GM23248 (cell line): ENCODE measurements around the gene SAPCD2. TPM values are rescaled to one million over a fixed set of nuclear protein-coding genes. Genes with fewer than 3 reads are reported as not detected.

Source experiments
- DNase-seq: peaks from one replicate; pipeline ENCODE4 v3.0.0-alpha.2; 2015
- H2AFZ ChIP-seq: fragments of 200-600 bp; sonication (generic); 2 replicates; pipeline ENCODE4 v1.6.1; 2016; ENCODE audit warnings: antibody characterized with exemption
- H3F3A ChIP-seq: fragments of 200-600 bp; sonication (generic); 2 replicates; pipeline ENCODE4 v1.6.1; 2016; ENCODE audit warnings: mild to moderate bottlenecking, antibody characterized with exemption, mixed run types; ENCODE audit not compliant: insufficient read depth
- H3K27ac ChIP-seq: fragments of 200-600 bp; sonication (generic); 2 replicates; pipeline ENCODE4 v1.5.1; 2016; ENCODE audit warnings: mild to moderate bottlenecking
- H3K27me3 ChIP-seq: fragments of 200-600 bp; sonication (generic); replicated peaks from 2 replicates; pipeline ENCODE4 v1.6.1; 2016; ENCODE audit warnings: mild to moderate bottlenecking; ENCODE audit not compliant: insufficient read depth
- H3K36me3 ChIP-seq: fragments of 200-600 bp; sonication (generic); 2 replicates; pipeline ENCODE4 v1.6.1; 2016; ENCODE audit warnings: low read depth, mild to moderate bottlenecking
- H3K4me1 ChIP-seq: fragments of 200-600 bp; sonication (generic); 2 replicates; pipeline ENCODE4 v1.6.1; 2016; ENCODE audit warnings: mild to moderate bottlenecking; ENCODE audit not compliant: insufficient read depth
- H3K4me2 ChIP-seq: fragments of 200-600 bp; sonication (generic); one replicate; pipeline ENCODE4 v1.6.1; 2016; ENCODE audit warnings: mild to moderate bottlenecking; ENCODE audit not compliant: unreplicated experiment
- H3K4me3 ChIP-seq: fragments of 200-600 bp; sonication (generic); 2 replicates; pipeline ENCODE4 v1.5.1; 2016; ENCODE audit warnings: mild to moderate bottlenecking
- H3K79me2 ChIP-seq: fragments of 200-600 bp; sonication (generic); 2 replicates; pipeline ENCODE4 v1.6.1; 2016; ENCODE audit warnings: mild to moderate bottlenecking; ENCODE audit not compliant: insufficient read depth
- H3K9ac ChIP-seq: fragments of 200-600 bp; sonication (generic); 2 replicates; pipeline ENCODE4 v1.6.1; 2016; ENCODE audit warnings: mild to moderate bottlenecking
- H3K9me2 ChIP-seq: fragments of 200-600 bp; sonication (generic); 2 replicates; pipeline ENCODE4 v1.6.1; 2016; ENCODE audit warnings: mixed run types, mild to moderate bottlenecking, moderate library complexity; ENCODE audit not compliant: insufficient read depth
- H3K9me3 ChIP-seq: fragments of 200-600 bp; sonication (generic); one replicate; pipeline ENCODE4 v1.6.1; 2017; ENCODE audit warnings: low read depth
- H4K20me1 ChIP-seq: fragments of 200-600 bp; sonication (generic); 2 replicates; pipeline ENCODE4 v1.6.0; 2016; ENCODE audit not compliant: insufficient read depth
- EZH2 ChIP-seq: fragments of 200-600 bp; sonication (generic); IDR thresholded peaks from 2 replicates; pipeline ENCODE4 v1.6.1; 2018; ENCODE audit warnings: antibody characterized with exemption, mild to moderate bottlenecking; ENCODE audit not compliant: insufficient read depth, poor library complexity, severe bottlenecking
- EZH2phosphoT487 ChIP-seq: fragments of 200-600 bp; sonication (generic); IDR thresholded peaks from 2 replicates; pipeline ENCODE4 v1.6.1; 2018; ENCODE audit warnings: antibody characterized with exemption, moderate library complexity, mild to moderate bottlenecking, low read depth; ENCODE audit not compliant: insufficient read depth
- WGBS, 2 experiments: methylation state at CpG; one replicate each; pipeline ENCODE4 v1.1.6; 2015 to 2017; ENCODE audit warnings: low lambda C conversion rate in 2 of 2, low coverage in 1 of 2; ENCODE audit errors: missing lambda C conversion rate in 2 of 2; 5-methylcytosine and 5-hydroxymethylcytosine counted together
- in situ Hi-C: fragments of 300-500 bp; cut with MboI; formaldehyde crosslinking; loops from 2 replicates; pipeline ENCODE4 v1.15.0; 2020
- polyA plus RNA-seq: library from polyadenylated mRNA; unstranded; fragments of >200 nt; fragmentation: Nextera tagmentation; extraction: Ambion mirVana; gene quantifications from 2 replicates; pipeline ENCODE4 v1.2.1, GENCODE V29; 2016
- total RNA-seq: library from RNA; depleted of rRNA; stranded (reverse); fragments of >200 nt; shearing (Covaris generic); gene quantifications from 2 replicates; pipeline ENCODE4 v1.2.3, GENCODE V29; 2014

SAPCD2 gene
- total and polyA plus RNA-seq, 2 experiments from 2014 or later, result 0.88 to 5.4 TPM

DNA sequence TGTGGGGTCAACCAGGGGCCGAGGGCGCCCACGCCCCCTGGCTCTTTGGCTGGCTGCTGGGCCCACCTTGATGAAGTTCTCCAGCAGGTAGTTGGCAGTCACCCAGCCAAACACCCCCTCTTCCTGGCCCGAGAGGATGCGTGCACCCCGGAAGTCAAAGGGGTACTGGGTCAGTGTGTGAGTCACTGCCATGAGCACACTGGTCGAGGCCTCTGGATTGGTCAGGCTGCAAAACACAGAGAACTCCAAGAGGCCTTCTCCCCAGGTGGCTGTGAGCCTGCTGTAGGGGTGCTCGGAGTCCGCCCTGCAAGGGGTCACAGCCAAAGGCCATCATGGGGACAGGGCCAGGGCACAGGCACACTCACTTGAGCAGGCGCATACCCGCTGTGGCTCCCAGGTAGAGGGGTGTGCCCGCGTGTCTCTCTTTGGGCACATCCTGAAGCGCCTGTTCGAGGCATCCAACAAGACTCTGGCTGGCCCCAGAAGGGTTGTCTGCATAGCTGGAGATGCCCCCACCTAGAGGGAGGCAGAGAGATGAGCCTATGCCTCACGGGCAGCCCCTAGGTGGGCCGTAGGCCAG, 19.1 kb downstream of the SAPCD2 start:
- peaks cover 4% of the 10 kb centered on the region; the same call in 1 of the 2 replicates for H3K4me1 ChIP-seq
- H3K9me2 ChIP-seq, result no peaks in the 10 kb centered on the region
- H3K9me3 ChIP-seq, result no peaks in the 10 kb centered on the region
- H3K4me2 ChIP-seq, result no peak overlapping the region
- no peak overlapping the region for H3K27ac ChIP-seq
- H3F3A ChIP-seq, result no peaks in the 10 kb centered on the region
- 73 to 79% methylated on average over 14 to 17 of the region's 17 CpGs for WGBS, 2 experiments
- H3K4me3 ChIP-seq, result no peak overlapping the region
- no peaks in the 10 kb centered on the region for H3K36me3 ChIP-seq
- in situ Hi-C loops, result no loop called here
- H3K79me2 ChIP-seq, result no peaks in the 10 kb centered on the region
- no peak overlapping the region for H2AFZ ChIP-seq
- peaks cover 22% of the 10 kb centered on the region for H3K27me3 ChIP-seq
- no peak overlapping the region for H3K9ac ChIP-seq
- TF ChIP-seq EZH2phosphoT487 (no peak), EZH2 (no peak)
- no peaks in the 10 kb centered on the region for H4K20me1 ChIP-seq
- no peak for DNase-seq

DNA sequence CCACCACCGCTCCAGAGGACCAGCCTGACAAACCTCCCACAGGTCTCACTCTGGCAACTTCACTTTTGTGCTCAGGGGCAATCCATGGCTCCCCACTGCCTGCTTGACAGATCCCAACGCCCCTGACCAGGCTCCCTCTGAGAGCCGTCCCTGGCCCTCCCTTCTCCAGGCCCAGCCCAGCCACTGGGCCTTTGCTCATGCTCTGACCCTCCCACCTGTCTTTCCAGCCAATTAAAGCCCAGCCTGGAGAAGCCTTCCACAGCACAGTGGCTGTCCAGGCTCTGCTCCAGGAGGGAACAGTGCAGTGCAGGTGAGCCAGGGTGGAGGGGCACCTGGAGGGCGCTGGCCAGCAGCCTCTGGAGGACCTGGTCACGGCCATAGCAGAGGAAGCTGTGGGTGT, 19.8 kb downstream of the SAPCD2 start:
- 41 to 52% methylated on average over 4 to 5 of the region's 5 CpGs for WGBS, 2 experiments
- no peak overlapping the region for H3K27ac ChIP-seq
- peaks cover 3% of the 10 kb centered on the region; the same call in 1 of the 2 replicates for H3K4me1 ChIP-seq
- TF ChIP-seq EZH2phosphoT487 (no peak), EZH2 (no peak)
- no peak overlapping the region for H2AFZ ChIP-seq
- H3K36me3 ChIP-seq, result no peaks in the 10 kb centered on the region
- no peak overlapping the region for H3K4me3 ChIP-seq
- in situ Hi-C loops, result no loop called here
- H3F3A ChIP-seq, result no peaks in the 10 kb centered on the region
- peak; percentile 20 for DNase-seq
- no peaks in the 10 kb centered on the region for H3K9me3 ChIP-seq
- no peak overlapping the region for H3K9ac ChIP-seq
- H3K9me2 ChIP-seq, result no peaks in the 10 kb centered on the region
- no peak overlapping the region for H3K4me2 ChIP-seq
- H4K20me1 ChIP-seq, result no peaks in the 10 kb centered on the region
- no peaks in the 10 kb centered on the region for H3K79me2 ChIP-seq
- H3K27me3 ChIP-seq, result peaks cover 22% of the 10 kb centered on the region

DNA sequence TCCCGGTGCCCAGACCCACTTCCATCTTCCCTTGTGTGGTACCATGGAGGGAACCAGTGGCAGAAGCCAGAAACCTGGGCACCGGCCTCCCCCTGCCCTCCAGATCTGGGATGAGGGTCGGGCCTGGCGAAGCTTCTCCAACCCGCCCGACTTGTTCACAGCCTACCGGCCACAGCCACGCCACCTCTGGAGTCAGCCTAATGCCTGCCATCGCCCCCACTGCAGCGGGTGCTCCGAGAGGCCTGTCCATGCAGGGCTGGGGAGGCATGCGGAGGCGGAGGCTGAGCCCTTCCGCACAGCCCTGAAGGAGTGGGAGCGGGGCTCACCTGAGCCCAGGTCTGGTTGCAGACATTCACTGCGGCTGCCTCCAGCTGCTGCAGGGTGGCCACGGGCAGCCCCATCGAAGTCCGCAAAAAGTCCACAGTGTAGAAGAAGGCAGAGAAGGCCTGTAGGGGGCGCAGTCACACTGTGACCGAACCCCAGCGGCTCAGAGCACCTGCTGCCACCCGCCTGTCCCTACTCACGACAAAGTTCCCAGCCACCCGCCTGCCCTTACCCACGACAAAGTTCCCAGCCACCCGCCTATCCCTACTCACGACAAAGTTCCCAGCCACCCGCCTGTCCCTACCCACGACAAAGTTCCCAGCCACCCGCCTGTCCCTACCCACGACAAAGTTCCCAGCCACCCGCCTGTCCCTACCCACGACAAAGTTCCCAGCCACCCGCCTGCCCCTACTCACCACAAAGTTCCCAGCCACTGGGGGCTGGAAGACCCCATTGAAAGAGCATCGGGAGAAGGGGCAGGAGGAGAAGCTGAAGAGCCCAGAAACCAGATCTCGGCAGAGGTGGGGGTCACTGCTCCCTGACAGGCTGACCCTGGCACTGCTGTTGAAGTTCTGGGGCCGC, 20.6 kb downstream of the SAPCD2 start:
- H3K27ac ChIP-seq, result no peak overlapping the region
- H3K36me3 ChIP-seq, result no peaks in the 10 kb centered on the region
- H2AFZ ChIP-seq, result no peak overlapping the region
- H3K9me3 ChIP-seq, result no peaks in the 10 kb centered on the region
- H3K27me3 ChIP-seq, result peaks cover 22% of the 10 kb centered on the region
- H3F3A ChIP-seq, result no peaks in the 10 kb centered on the region
- no peak overlapping the region for H3K9ac ChIP-seq
- no peaks in the 10 kb centered on the region for H3K9me2 ChIP-seq
- 38% methylated on average over 30 to 38 of the region's 38 CpGs for WGBS, 2 experiments
- H3K4me1 ChIP-seq, result peaks cover 2% of the 10 kb centered on the region; the same call in 1 of the 2 replicates
- in situ Hi-C loops, result no loop called here
- H3K4me3 ChIP-seq, result no peak overlapping the region
- no peaks in the 10 kb centered on the region; the same call in 1 of the 2 replicates for H4K20me1 ChIP-seq
- peaks cover 6% of the 10 kb centered on the region for H3K79me2 ChIP-seq
- no peak overlapping the region for H3K4me2 ChIP-seq
- DNase-seq, result peak; percentile 73
- no peak for TF ChIP-seq EZH2
- no peak for TF ChIP-seq EZH2phosphoT487

GRCh38 chr9:137048655-137049543, 21.5 kb downstream of the SAPCD2 start:
- Histone ChIP-seq H3F3A (no peaks in the 10 kb centered on the region), H3K27me3 (peaks cover 22% of the 10 kb centered on the region), H3K36me3 (no peaks in the 10 kb centered on the region), H3K4me2 (no peak overlapping the region), H3K9me3 (no peaks in the 10 kb centered on the region), H3K9me2 (no peaks in the 10 kb centered on the region), H3K4me1 (peaks cover 8% of the 10 kb centered on the region; the same call in 1 of the 2 replicates), H3K4me3 (no peak overlapping the region), H3K27ac (no peak overlapping the region), H3K79me2 (peaks cover 15% of the 10 kb centered on the region), H4K20me1 (no peaks in the 10 kb centered on the region; the same call in 1 of the 2 replicates), H3K9ac (no peak overlapping the region), H2AFZ (no peak overlapping the region)
- in situ Hi-C loops, result no loop called here
- 21 to 31% methylated on average over 33 to 60 of the region's 72 CpGs for WGBS, 2 experiments
- TF ChIP-seq EZH2, result no peak
- no peak for TF ChIP-seq EZH2phosphoT487
- peak; percentile 28 for DNase-seq
